GM06990 (cell line): ENCODE results near the gene ACYP2.

Experiments
- DNase-seq: peaks from one replicate; pipeline ENCODE4 v3.0.0-alpha.2; 2011; ENCODE audit not compliant: insufficient read length; ENCODE audit errors: extremely low read depth
- H3K27me3 ChIP-seq: replicated peaks from 2 replicates; pipeline ENCODE4 v1.6.0; 2011; ENCODE audit warnings: low read length; ENCODE audit not compliant: control insufficient read depth, insufficient read depth
- H3K36me3 ChIP-seq: 2 replicates; pipeline ENCODE4 v1.5.1; 2011; ENCODE audit warnings: low read length; ENCODE audit not compliant: control insufficient read depth, insufficient read depth
- H3K4me3 ChIP-seq: replicated peaks from 2 replicates; pipeline ENCODE4 v1.5.1; 2011; ENCODE audit warnings: low read depth, mild to moderate bottlenecking, control low read depth, low read length
- TF ChIP-seq, protein P1 (sequence below): IDR thresholded peaks from 2 replicates; pipeline ENCODE4 v1.5.1; 2011; ENCODE audit warnings: low read length, control low read depth, mild to moderate bottlenecking, inconsistent platforms; ENCODE audit not compliant: insufficient read depth, poor library complexity, severe bottlenecking

ACYP2 gene

DNA sequence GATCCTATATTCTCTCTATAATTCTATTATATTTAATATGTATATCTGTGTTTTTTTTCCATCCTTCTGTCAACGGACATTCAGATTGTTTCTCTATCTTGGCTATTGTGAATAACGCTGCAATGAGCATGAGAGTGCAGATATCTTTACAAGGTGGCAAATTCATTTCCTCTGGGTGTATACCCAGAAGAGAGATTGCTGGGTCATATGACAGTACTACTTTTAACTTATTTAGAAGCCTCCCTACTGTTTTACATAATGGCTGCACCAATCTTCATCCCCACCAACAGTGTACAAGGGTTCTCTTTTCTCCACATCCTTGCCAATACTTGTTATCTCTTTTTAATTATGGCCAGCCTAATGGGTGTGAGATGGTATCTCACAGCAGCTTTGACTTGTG, 74.1 kb downstream of the ACYP2 start:
- TF ChIP-seq, protein P1, sequence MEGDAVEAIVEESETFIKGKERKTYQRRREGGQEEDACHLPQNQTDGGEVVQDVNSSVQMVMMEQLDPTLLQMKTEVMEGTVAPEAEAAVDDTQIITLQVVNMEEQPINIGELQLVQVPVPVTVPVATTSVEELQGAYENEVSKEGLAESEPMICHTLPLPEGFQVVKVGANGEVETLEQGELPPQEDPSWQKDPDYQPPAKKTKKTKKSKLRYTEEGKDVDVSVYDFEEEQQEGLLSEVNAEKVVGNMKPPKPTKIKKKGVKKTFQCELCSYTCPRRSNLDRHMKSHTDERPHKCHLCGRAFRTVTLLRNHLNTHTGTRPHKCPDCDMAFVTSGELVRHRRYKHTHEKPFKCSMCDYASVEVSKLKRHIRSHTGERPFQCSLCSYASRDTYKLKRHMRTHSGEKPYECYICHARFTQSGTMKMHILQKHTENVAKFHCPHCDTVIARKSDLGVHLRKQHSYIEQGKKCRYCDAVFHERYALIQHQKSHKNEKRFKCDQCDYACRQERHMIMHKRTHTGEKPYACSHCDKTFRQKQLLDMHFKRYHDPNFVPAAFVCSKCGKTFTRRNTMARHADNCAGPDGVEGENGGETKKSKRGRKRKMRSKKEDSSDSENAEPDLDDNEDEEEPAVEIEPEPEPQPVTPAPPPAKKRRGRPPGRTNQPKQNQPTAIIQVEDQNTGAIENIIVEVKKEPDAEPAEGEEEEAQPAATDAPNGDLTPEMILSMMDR = no peak
- no peaks in the 10 kb centered on the region for H3K36me3 ChIP-seq
- H3K27me3 ChIP-seq = no peaks in the 10 kb centered on the region
- no peak overlapping the region for H3K4me3 ChIP-seq
- no peak for DNase-seq

DNA sequence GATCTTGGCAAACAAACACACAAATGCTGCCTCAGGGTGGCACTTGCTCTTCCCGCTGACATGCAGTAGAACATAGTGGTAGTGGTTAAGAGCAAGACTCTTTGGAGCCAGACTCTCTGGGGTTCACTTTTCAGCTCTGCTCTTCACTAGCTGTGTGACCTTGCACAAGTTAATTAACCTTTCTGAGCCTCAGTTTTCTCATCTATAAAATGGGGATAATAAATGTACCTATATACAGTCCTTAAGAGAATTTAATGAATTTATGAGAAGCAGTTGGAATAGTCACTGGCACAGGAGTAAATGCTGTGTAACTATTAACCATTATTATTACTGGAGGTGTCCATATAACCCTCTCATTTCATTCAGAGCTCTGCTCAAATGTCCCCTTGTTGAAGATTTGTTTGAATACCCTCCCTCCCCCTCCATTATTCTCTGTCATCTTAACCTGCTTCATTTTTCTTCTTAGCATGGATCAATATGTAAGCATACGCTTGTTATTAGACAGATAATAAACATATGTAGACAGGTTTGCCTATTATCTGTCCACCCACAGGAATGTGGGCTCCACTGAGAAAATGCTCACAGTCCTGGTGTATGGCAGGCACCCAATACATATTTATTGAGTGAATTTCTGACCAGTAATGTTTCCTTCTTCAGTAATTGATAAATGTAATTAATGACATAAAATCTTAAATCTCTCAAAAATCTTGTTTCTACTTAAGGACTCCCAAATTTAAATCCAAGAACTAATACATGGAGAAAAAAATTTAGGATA, 76.1 kb downstream of the ACYP2 start:
- DNase-seq = no peak
- TF ChIP-seq, protein P1 = no peak
- no peaks in the 10 kb centered on the region for H3K36me3 ChIP-seq
- H3K4me3 ChIP-seq = no peak overlapping the region
- H3K27me3 ChIP-seq = no peaks in the 10 kb centered on the region

DNA sequence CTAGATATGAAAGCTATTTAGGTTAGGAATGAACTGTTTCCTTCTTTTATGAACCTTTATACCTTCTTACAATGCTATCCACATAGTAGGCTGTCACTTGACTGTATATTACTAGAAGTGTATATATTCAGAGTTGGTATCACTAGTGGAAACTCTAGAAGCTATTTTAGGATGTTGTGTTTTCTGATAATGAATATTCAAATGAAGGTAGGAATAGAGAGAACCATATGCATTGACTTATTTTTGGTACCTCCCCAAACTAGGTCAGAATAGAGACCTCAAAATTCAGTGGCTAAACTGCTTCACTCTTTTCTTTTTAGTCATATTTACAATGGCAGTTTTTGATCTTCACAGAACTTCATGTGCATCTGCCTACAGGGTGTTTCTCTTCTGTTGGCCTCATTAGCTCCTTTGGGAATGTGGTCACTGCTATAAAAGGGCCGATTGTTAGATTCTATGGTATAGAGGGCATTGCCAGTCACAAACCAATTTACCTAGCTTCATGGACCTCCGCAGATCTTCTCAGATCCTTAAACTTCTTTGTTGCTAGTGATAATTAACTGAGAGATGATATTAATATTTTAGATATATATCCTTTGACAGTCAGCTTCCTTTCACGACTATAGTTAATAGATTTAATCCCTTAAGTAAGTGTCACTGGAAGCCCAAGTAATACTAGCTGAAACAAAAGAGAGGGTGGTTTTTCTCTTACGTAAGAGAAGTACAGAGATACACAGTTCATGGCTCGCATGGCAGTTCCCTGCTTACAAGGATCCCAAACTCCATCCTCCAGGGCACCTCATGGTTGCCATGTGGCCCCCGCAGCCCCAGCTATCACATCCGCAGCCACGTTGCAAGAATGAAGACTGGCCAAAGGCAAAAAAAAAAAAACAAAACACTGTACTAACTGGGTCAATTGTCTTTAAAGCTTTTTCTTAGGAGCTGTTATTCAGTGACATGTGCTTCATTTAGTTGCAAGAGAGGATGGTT, 79.6 kb downstream of the ACYP2 start:
- TF ChIP-seq, protein P1 = no peak
- no peak overlapping the region for H3K4me3 ChIP-seq
- no peak for DNase-seq
- H3K27me3 ChIP-seq = no peaks in the 10 kb centered on the region
- H3K36me3 ChIP-seq = no peaks in the 10 kb centered on the region

DNA sequence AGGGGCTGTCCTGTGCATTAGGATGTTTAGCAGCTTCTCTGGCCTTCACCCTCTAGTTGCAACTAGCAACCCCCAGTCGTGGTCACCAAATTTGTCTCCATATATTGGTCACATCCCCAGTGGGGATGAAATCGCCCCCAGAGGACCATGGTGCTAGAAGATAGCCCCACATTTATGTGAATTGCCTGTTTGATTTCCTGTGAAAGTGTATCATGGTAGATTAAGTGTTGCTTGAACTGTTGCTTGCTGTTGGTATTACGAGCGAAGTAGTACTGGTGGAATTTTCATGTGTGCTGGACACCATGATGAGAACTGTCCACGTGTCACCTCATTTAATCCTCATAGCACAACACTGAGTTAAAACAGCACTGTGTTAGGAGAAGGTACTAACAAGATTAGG, 81.2 kb downstream of the ACYP2 start:
- no peaks in the 10 kb centered on the region for H3K27me3 ChIP-seq
- no peaks in the 10 kb centered on the region for H3K36me3 ChIP-seq
- no peak for DNase-seq
- no peak overlapping the region for H3K4me3 ChIP-seq
- TF ChIP-seq, protein P1 = no peak

DNA sequence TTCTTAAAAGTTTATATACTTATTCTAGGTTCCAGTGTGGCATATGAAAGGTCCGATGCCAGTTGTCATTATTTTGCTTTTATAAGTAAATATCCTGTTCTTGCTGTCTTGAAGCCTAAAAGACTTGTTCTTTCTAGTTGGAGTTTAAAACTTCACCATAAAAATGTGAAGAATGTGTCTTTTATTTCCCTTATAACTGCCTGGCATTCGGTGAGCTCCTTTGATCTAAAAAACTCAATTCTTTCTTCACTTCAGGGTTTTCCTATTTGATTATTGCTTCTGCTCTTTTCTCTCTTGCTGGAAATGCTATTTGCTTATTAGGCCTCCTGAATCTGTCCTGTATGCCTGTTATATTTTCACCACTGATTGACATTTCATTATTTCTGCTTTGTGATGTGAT, 89.1 kb downstream of the ACYP2 start:
- no peak for DNase-seq
- H3K4me3 ChIP-seq = no peak overlapping the region
- H3K36me3 ChIP-seq = no peaks in the 10 kb centered on the region
- no peaks in the 10 kb centered on the region for H3K27me3 ChIP-seq
- TF ChIP-seq, protein P1 = no peak
